ENCODE measurements around the gene ZC3H7A. TPM values are rescaled to one million over a fixed set of nuclear protein-coding genes. Genes with fewer than 3 reads are reported as not detected.

ZC3H7A gene
- total RNA-seq, 1 experiment from 2014 or later = 70.9 TPM

DNA sequence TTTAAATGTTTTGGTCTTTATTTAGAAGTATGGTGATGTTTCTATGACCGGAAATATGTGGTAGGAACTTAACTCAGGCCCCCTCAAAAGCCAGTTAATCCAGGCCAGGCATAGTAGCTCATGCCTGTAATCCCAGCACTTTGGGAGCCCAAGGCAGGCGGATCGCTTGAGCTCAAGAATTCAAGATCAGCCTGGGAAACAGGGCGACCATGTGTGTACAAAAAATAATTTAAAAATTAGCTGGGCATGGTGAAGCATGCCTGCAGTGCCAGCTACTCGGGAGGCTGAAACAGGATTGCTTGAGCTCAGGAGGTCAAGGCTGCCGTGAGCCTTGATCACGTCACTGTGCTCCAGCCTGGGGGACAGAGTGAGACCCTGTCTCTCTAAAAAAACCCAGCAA lies 44.0 kb upstream of the ZC3H7A start:
- Mint-ChIP-seq H3K9me3 (ENCODE audit: low read depth, unreplicated experiment) (no peaks in the 10 kb centered on the region), H3K4me3 (ENCODE audit: low read depth, unreplicated experiment) (no peak overlapping the region), H3K36me3 (ENCODE audit: insufficient read depth, unreplicated experiment) (peaks cover 91% of the 10 kb centered on the region), H3K4me1 (ENCODE audit: low read depth, unreplicated experiment) (no peaks in the 10 kb centered on the region), H3K27ac (ENCODE audit: unreplicated experiment) (no peak overlapping the region), H3K27me3 (ENCODE audit: unreplicated experiment) (no peaks in the 10 kb centered on the region)
- no peak for DNase-seq
- CTCF ChIA-PET = interaction anchor here (0.9 kb wide), 1 partner anchor 26 kb away, joined by 3 read pairs; no protein-coding TSS in a partner anchor
- no TSS peak for BruUV-seq (replicated peaks)
- intact Hi-C loops (cut with micrococcal nuclease; ENCODE audit: unreplicated experiment) = no loop called here
- TF ChIP-seq, protein P1, sequence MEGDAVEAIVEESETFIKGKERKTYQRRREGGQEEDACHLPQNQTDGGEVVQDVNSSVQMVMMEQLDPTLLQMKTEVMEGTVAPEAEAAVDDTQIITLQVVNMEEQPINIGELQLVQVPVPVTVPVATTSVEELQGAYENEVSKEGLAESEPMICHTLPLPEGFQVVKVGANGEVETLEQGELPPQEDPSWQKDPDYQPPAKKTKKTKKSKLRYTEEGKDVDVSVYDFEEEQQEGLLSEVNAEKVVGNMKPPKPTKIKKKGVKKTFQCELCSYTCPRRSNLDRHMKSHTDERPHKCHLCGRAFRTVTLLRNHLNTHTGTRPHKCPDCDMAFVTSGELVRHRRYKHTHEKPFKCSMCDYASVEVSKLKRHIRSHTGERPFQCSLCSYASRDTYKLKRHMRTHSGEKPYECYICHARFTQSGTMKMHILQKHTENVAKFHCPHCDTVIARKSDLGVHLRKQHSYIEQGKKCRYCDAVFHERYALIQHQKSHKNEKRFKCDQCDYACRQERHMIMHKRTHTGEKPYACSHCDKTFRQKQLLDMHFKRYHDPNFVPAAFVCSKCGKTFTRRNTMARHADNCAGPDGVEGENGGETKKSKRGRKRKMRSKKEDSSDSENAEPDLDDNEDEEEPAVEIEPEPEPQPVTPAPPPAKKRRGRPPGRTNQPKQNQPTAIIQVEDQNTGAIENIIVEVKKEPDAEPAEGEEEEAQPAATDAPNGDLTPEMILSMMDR (IDR thresholded peaks at IDR 0.05; ENCODE audit: unreplicated experiment) = no peak

DNA sequence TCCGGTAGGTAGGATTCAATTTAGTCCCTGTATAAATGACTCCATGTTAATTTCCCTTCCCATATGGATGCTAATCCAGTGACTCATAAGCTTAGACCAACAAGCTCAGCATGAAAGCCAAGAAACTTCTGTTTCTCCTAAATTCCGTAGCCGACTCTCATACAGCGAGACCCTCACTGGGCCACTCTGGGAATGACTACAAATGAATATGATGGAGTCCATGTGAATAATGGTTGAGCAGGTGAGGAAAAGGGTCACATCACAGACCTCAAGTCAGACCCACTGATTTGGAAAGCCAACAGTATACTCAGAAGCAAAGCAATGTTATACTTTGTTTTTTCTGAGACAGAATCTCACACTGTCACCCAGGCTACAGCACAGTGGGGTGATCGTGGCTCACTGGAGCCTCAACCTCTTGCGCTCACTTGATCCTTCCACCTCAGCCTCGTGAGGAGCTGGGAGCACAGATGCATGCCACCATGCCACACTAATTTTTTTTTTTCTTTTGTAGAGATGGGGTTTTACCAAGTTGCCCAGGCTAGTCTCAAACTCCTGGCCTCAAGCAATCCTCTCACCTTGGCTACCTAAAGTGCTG lies 39.7 kb upstream of the ZC3H7A start:
- Mint-ChIP-seq H3K4me3 (ENCODE audit: low read depth, unreplicated experiment) (no peak overlapping the region), H3K9me3 (ENCODE audit: low read depth, unreplicated experiment) (no peaks in the 10 kb centered on the region), H3K36me3 (ENCODE audit: insufficient read depth, unreplicated experiment) (peaks cover 54% of the 10 kb centered on the region), H3K27ac (ENCODE audit: unreplicated experiment) (no peak overlapping the region), H3K27me3 (ENCODE audit: unreplicated experiment) (no peaks in the 10 kb centered on the region), H3K4me1 (ENCODE audit: low read depth, unreplicated experiment) (no peaks in the 10 kb centered on the region)
- TF ChIP-seq, protein P1 (IDR thresholded peaks at IDR 0.05; ENCODE audit: unreplicated experiment) = no peak
- BruUV-seq (replicated peaks) = no TSS peak
- CTCF ChIA-PET = interaction anchor here (1.3 kb wide), 1 partner anchor 10 kb away, joined by 3 read pairs; no protein-coding TSS in a partner anchor
- no peak for DNase-seq
- intact Hi-C loops (cut with micrococcal nuclease; ENCODE audit: unreplicated experiment) = no loop called here

DNA sequence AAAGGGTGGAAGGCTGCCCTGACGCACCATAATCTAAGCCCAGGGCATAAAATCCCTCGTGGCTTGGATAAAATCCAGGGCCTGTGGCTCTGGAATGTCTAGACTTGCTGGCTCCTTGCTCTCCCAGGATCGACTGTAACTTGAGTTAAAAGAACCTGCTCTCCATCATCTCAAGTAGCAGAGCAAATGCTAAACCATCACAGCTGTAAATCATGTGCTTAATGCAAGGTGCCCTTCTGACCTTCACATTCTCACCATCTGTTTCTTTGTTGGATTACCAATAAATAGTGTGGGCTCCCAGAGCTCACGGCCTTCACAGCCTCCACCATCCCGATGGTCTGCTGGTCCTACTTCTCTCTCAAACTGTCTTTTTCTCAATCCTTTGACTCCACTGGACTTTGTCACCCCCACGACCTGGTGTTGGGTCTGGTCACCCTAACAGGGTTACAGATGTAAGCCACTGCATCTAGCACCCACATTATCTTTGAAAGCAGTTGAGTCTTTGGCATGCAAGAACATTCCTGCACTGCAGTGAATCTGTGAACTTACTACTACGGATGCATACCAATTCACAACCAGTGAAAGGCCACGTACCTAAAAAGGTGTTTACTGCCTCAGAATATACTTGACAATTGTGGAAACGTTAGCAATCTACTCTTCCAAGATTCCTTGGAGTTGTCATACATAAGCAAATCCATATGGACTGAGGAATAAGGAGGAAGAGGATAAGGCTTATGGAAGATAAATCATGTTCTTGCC lies 39.0 kb upstream of the ZC3H7A start:
- BruUV-seq (replicated peaks) = no TSS peak
- Mint-ChIP-seq H3K9me3 (ENCODE audit: low read depth, unreplicated experiment) (no peaks in the 10 kb centered on the region), H3K27ac (ENCODE audit: unreplicated experiment) (peak overlapping the region; percentile 14), H3K4me3 (ENCODE audit: low read depth, unreplicated experiment) (no peak overlapping the region), H3K36me3 (ENCODE audit: insufficient read depth, unreplicated experiment) (peaks cover 47% of the 10 kb centered on the region), H3K27me3 (ENCODE audit: unreplicated experiment) (no peaks in the 10 kb centered on the region), H3K4me1 (ENCODE audit: low read depth, unreplicated experiment) (no peaks in the 10 kb centered on the region)
- TF ChIP-seq, protein P1 (IDR thresholded peaks at IDR 0.05; ENCODE audit: unreplicated experiment) = no peak
- no peak for DNase-seq
- CTCF ChIA-PET = interaction anchor here (0.6 to 1.3 kb wide), 2 partner anchors 9 to 211 kb away, joined by 3 to 4 read pairs; no protein-coding TSS in a partner anchor
- intact Hi-C loops (cut with micrococcal nuclease; ENCODE audit: unreplicated experiment) = no loop called here

DNA sequence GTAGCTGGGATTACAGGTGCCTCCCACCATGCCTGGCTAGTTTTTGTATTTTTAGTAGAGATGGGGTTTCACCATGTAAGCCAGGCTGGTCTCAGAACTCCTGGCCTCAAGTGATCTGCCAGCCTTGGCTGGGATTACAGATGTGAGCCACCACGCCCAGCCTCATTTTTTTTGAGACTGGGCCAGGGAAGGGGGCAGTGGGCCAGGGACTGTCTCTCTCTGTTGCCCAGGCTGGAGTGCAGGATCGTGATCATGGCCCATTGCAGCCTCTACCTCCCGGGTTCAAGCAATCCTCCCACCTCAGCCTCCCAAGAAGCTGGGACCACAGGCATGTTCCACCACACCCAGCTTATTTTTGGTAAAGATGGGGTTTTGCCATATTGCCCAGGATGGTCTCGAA lies 38.3 kb upstream of the ZC3H7A start:
- intact Hi-C loops (cut with micrococcal nuclease; ENCODE audit: unreplicated experiment) = no loop called here
- CTCF ChIA-PET = interaction anchor here (0.6 kb wide), 2 partner anchors 80 to 212 kb away, joined by 3 to 4 read pairs; no protein-coding TSS in a partner anchor
- Mint-ChIP-seq H3K36me3 (ENCODE audit: insufficient read depth, unreplicated experiment) (peaks cover 41% of the 10 kb centered on the region), H3K4me3 (ENCODE audit: low read depth, unreplicated experiment) (no peak overlapping the region), H3K4me1 (ENCODE audit: low read depth, unreplicated experiment) (no peaks in the 10 kb centered on the region), H3K27me3 (ENCODE audit: unreplicated experiment) (no peaks in the 10 kb centered on the region), H3K27ac (ENCODE audit: unreplicated experiment) (no peak overlapping the region), H3K9me3 (ENCODE audit: low read depth, unreplicated experiment) (no peaks in the 10 kb centered on the region)
- no peak for DNase-seq
- no TSS peak for BruUV-seq (replicated peaks)
- TF ChIP-seq, protein P1 (IDR thresholded peaks at IDR 0.05; ENCODE audit: unreplicated experiment) = no peak

All from Calu3 (cell line).